HEK293 (cell line): ENCODE data around the gene DNAH7.

ENCODE experiments used
- CTCF ChIA-PET: fragments of 350-600 bp; formaldehyde crosslinking; extraction: SDS; loops from one replicate; lab custom pipeline; 2021; ENCODE audit warnings: antibody characterized with exemption; lab: Yijun Ruan, JAX
- POLR2A ChIA-PET: fragments of 300-600 bp; formaldehyde crosslinking; extraction: SDS; loops from one replicate; lab custom pipeline; 2020; ENCODE audit warnings: antibody characterized with exemption, inconsistent platforms; lab: Yijun Ruan, JAX
- H3K27ac ChIP-seq: fragments of 200-500 bp; sonication (Bioruptor generic); 2 replicates; pipeline ENCODE4 v1.5.1; 2014; ENCODE audit warnings: low read depth, low read length, control low read depth, inconsistent platforms; ENCODE audit errors: extremely low read depth
- H3K36me3 ChIP-seq, 2 experiments: fragments of 200-500 bp in 1 of 2; sonication (Bioruptor generic) in 1 of 2; 1 replicate in 1 of 2; 2 replicates in 1 of 2; pipeline ENCODE4 v1.5.1; 2014 to 2017; ENCODE audit warnings: inconsistent platforms in 2 of 2, low read length in 2 of 2; ENCODE audit not compliant: control insufficient read depth in 2 of 2, insufficient read depth in 1 of 2
- H3K4me1 ChIP-seq: fragments of 200-500 bp; sonication (Bioruptor generic); 2 replicates; pipeline ENCODE4 v1.5.1; 2014; ENCODE audit warnings: mild to moderate bottlenecking, low read length, inconsistent platforms; ENCODE audit not compliant: control insufficient read depth, insufficient read depth
- H3K4me3 ChIP-seq: 2 replicates; pipeline ENCODE4 v1.5.1; 2011; ENCODE audit warnings: low read depth, mild to moderate bottlenecking, control low read depth, low read length, moderate library complexity
- H3K9me3 ChIP-seq: fragments of 200-500 bp; sonication (Bioruptor generic); 2 replicates; pipeline ENCODE4 v1.5.1; 2014; ENCODE audit warnings: low read depth, low read length, inconsistent platforms; ENCODE audit not compliant: control insufficient read depth, insufficient read depth
- GLI2 ChIP-seq: fragments of 450-650 bp; formaldehyde crosslinking; IDR thresholded peaks from 2 replicates; pipeline ENCODE4; 2017; ENCODE audit warnings: missing biosample characterization, missing genetic modification characterization, low read depth, borderline replicate concordance
- PRDM1 ChIP-seq: fragments of 450-650 bp; formaldehyde crosslinking; IDR thresholded peaks from 2 replicates; pipeline ENCODE4; 2016; ENCODE audit warnings: missing biosample characterization, missing genetic modification characterization
- RBAK ChIP-seq: fragments of 450-650 bp; formaldehyde crosslinking; IDR thresholded peaks from 2 replicates; pipeline ENCODE4 v1.5.1; 2016; ENCODE audit warnings: missing biosample characterization, missing genetic modification characterization
- ZNF114 ChIP-seq: fragments of 450-650 bp; formaldehyde crosslinking; IDR thresholded peaks from 2 replicates; pipeline ENCODE4 v1.5.0; 2017; ENCODE audit warnings: missing biosample characterization, missing genetic modification characterization
- ZNF2 ChIP-seq: fragments of 450-650 bp; formaldehyde crosslinking; IDR thresholded peaks from 2 replicates; pipeline ENCODE4 v1.5.1; 2016; ENCODE audit warnings: missing biosample characterization, missing genetic modification characterization
- ZNF37A ChIP-seq: fragments of 450-650 bp; IDR thresholded peaks from 2 replicates; pipeline ENCODE4 v1.5.1; 2018; ENCODE audit warnings: missing biosample characterization, missing genetic modification characterization
- ZNF426 ChIP-seq: fragments of 450-650 bp; formaldehyde crosslinking; IDR thresholded peaks from 2 replicates; pipeline ENCODE4 v1.5.1; 2017; ENCODE audit warnings: missing biosample characterization, missing genetic modification characterization, mild to moderate bottlenecking, inconsistent platforms, moderate library complexity
- ZNF510 ChIP-seq: fragments of 450-650 bp; formaldehyde crosslinking; IDR thresholded peaks from 2 replicates; pipeline ENCODE4 v1.5.1; 2018; ENCODE audit warnings: mild to moderate bottlenecking, missing genetic modification characterization, missing biosample characterization; ENCODE audit not compliant: insufficient replicate concordance
- ZNF514 ChIP-seq: fragments of 450-650 bp; formaldehyde crosslinking; IDR thresholded peaks from 2 replicates; pipeline ENCODE4 v1.5.1; 2016; ENCODE audit warnings: missing biosample characterization, missing genetic modification characterization
- ZNF654 ChIP-seq: fragments of 450-650 bp; formaldehyde crosslinking; IDR thresholded peaks from 2 replicates; pipeline ENCODE4 v1.5.1; 2016; ENCODE audit warnings: low read depth, missing biosample characterization, missing genetic modification characterization
- ZNF707 ChIP-seq: fragments of 450-650 bp; formaldehyde crosslinking; IDR thresholded peaks from 2 replicates; pipeline ENCODE4 v1.5.1; 2016; ENCODE audit warnings: missing biosample characterization, missing genetic modification characterization
- ZNF777 ChIP-seq: fragments of 450-650 bp; formaldehyde crosslinking; IDR thresholded peaks from 2 replicates; pipeline ENCODE4 v1.5.1; 2017; ENCODE audit warnings: missing biosample characterization, missing genetic modification characterization, borderline replicate concordance
- ZSCAN16 ChIP-seq: fragments of 450-650 bp; formaldehyde crosslinking; IDR thresholded peaks from 2 replicates; pipeline ENCODE4 v1.5.1; 2016; ENCODE audit warnings: missing biosample characterization, missing genetic modification characterization
- ZSCAN30 ChIP-seq: fragments of 450-650 bp; IDR thresholded peaks from 2 replicates; pipeline ENCODE4 v1.5.1; 2018; ENCODE audit warnings: missing biosample characterization, mild to moderate bottlenecking, missing genetic modification characterization, moderate library complexity
- TF ChIP-seq, protein P1 (sequence below): fragments of 450-650 bp; formaldehyde crosslinking; IDR thresholded peaks from 2 replicates; pipeline ENCODE4 v1.5.1; 2016; ENCODE audit warnings: missing biosample characterization, missing genetic modification characterization
- TF ChIP-seq, protein P2 (sequence below): fragments of 450-650 bp; formaldehyde crosslinking; IDR thresholded peaks from 2 replicates; pipeline ENCODE4 v1.5.1; 2016; ENCODE audit warnings: missing biosample characterization, missing genetic modification characterization
- TF ChIP-seq, protein P3 (sequence below): fragments of 450-650 bp; formaldehyde crosslinking; IDR thresholded peaks from 2 replicates; pipeline ENCODE4 v1.5.1; 2016; ENCODE audit warnings: missing biosample characterization, missing genetic modification characterization
- TF ChIP-seq, protein P4 (sequence below): fragments of 450-650 bp; formaldehyde crosslinking; IDR thresholded peaks from 2 replicates; pipeline ENCODE4 v1.5.1; 2016; ENCODE audit warnings: missing biosample characterization, missing genetic modification characterization

DNAH7 gene

DNA sequence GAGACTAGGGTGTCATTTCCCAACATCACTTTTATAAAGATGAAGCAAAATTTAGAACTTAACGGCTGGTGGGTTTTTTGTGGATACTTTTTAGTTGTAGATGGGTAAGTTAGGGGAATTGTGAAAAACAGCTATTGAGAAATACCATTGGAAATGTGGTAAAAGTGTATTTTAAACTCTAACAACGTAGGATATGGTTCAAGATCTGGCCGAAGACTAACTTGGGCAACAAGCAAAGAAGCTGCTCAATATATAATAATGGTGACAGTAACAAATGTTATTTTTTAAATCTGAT is 1.6 kb downstream of the DNAH7 start:
- POLR2A ChIA-PET, result no interaction called here
- no peak overlapping the region for H3K27ac ChIP-seq
- CTCF ChIA-PET, result interaction anchor here (0.6 to 3.7 kb wide), 18 partner anchors 9 to 584 kb away, joined by 3 to 35 read pairs (median 3); no protein-coding TSS in a partner anchor
- H3K9me3 ChIP-seq, result no peaks in the 10 kb centered on the region
- no peak for TF ChIP-seq ZNF426 (tag by site-specific recombination)
- TF ChIP-seq, protein P1, sequence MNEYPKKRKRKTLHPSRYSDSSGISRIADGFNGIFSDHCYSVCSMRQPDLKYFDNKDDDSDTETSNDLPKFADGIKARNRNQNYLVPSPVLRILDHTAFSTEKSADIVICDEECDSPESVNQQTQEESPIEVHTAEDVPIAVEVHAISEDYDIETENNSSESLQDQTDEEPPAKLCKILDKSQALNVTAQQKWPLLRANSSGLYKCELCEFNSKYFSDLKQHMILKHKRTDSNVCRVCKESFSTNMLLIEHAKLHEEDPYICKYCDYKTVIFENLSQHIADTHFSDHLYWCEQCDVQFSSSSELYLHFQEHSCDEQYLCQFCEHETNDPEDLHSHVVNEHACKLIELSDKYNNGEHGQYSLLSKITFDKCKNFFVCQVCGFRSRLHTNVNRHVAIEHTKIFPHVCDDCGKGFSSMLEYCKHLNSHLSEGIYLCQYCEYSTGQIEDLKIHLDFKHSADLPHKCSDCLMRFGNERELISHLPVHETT (tag by site-specific recombination), result no peak
- no peak for TF ChIP-seq ZNF514 (tag by site-specific recombination)
- no peak for TF ChIP-seq ZNF2 (tag by site-specific recombination)
- no peak for TF ChIP-seq ZSCAN16 (tag by site-specific recombination)
- TF ChIP-seq ZSCAN30 (tag by site-specific recombination), result no peak
- TF ChIP-seq ZNF114 (tag by site-specific recombination), result no peak
- TF ChIP-seq ZNF37A, result no peak
- TF ChIP-seq, protein P2, sequence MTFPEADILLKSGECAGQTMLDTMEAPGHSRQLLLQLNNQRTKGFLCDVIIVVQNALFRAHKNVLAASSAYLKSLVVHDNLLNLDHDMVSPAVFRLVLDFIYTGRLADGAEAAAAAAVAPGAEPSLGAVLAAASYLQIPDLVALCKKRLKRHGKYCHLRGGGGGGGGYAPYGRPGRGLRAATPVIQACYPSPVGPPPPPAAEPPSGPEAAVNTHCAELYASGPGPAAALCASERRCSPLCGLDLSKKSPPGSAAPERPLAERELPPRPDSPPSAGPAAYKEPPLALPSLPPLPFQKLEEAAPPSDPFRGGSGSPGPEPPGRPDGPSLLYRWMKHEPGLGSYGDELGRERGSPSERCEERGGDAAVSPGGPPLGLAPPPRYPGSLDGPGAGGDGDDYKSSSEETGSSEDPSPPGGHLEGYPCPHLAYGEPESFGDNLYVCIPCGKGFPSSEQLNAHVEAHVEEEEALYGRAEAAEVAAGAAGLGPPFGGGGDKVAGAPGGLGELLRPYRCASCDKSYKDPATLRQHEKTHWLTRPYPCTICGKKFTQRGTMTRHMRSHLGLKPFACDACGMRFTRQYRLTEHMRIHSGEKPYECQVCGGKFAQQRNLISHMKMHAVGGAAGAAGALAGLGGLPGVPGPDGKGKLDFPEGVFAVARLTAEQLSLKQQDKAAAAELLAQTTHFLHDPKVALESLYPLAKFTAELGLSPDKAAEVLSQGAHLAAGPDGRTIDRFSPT (tag by site-specific recombination), result no peak
- no peak for TF ChIP-seq ZNF777
- TF ChIP-seq RBAK (tag by site-specific recombination), result no peak
- TF ChIP-seq, protein P3, sequence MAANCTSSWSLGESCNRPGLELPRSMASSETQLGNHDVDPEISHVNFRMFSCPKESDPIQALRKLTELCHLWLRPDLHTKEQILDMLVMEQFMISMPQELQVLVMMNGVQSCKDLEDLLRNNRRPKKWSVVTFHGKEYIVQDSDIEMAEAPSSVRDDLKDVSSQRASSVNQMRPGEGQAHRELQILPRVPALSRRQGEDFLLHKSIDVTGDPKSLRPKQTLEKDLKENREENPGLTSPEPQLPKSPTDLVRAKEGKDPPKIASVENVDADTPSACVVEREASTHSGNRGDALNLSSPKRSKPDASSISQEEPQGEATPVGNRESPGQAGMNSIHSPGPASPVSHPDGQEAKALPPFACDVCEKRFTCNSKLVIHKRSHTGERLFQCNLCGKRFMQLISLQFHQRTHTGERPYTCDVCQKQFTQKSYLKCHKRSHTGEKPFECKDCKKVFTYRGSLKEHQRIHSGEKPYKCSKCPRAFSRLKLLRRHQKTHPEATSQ (tag by site-specific recombination), result no peak
- TF ChIP-seq GLI2 (tag by site-specific recombination), result no peak
- H3K4me3 ChIP-seq, result no peak overlapping the region
- H3K4me1 ChIP-seq, result no peaks in the 10 kb centered on the region
- H3K36me3 ChIP-seq, result no peaks in the 10 kb centered on the region

DNA sequence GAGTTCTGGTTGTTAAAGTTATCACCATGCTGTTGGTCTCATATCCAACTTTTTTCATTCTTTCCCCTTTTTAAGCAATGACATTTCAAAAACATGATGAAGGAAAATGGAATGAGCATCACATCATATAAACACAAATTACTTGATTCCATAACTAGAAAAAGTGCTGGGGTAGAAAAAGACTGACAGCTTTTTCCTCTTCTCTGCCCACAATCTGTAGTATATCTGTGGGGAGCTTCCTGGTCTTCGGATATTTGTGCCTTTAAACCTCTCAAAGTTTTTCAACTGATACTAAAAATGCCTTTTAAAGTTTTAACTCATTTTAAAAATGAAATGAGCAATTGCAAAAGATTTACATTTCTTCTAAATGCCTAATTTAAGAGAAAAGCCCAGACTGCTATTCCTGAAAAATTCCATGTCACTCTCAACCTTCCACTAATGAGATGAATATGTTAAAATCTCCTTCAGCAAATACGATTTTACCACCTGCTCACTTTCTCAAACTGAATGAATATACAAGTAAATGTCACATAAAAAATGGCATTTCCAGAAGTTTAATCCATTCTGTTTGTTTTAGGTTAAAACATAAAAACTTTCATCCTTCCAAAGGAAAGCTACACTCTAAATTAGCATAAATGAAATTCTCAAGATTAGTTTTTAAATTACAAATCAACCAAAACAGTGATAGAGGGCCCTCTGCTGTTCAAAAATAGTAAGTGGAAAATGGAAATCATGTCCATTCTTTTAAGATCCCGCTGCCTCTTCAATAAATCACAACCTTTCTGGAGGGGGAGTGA is 2.1 kb downstream of the DNAH7 start:
- POLR2A ChIA-PET, result no interaction called here
- Histone ChIP-seq H3K4me1 (no peaks in the 10 kb centered on the region), H3K9me3 (no peaks in the 10 kb centered on the region), H3K27ac (no peak overlapping the region)
- TF ChIP-seq ZNF707, result no peak
- TF ChIP-seq PRDM1, result peak; percentile 24; the same call in 1 of the 2 replicates
- peak; percentile 70 for TF ChIP-seq ZNF654 (tag by site-specific recombination)
- no peak for TF ChIP-seq ZNF510 (tag by site-specific recombination)
- TF ChIP-seq, protein P4, sequence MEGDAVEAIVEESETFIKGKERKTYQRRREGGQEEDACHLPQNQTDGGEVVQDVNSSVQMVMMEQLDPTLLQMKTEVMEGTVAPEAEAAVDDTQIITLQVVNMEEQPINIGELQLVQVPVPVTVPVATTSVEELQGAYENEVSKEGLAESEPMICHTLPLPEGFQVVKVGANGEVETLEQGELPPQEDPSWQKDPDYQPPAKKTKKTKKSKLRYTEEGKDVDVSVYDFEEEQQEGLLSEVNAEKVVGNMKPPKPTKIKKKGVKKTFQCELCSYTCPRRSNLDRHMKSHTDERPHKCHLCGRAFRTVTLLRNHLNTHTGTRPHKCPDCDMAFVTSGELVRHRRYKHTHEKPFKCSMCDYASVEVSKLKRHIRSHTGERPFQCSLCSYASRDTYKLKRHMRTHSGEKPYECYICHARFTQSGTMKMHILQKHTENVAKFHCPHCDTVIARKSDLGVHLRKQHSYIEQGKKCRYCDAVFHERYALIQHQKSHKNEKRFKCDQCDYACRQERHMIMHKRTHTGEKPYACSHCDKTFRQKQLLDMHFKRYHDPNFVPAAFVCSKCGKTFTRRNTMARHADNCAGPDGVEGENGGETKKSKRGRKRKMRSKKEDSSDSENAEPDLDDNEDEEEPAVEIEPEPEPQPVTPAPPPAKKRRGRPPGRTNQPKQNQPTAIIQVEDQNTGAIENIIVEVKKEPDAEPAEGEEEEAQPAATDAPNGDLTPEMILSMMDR, result peak; percentile 36
- TF ChIP-seq, all 188 proteins: peak for 3
- CTCF ChIA-PET, result interaction anchor here (0.6 to 3.7 kb wide), 19 partner anchors 9 to 584 kb away, joined by 3 to 35 read pairs (median 3); no protein-coding TSS in a partner anchor
- Histone ChIP-seq H3K4me3 (no peak overlapping the region), H3K36me3 (no peaks in the 10 kb centered on the region)
